ENCODE results near the gene FGF18. TPM values are rescaled to one million over a fixed set of nuclear protein-coding genes. Genes with fewer than 3 reads are reported as not detected.
A peak's percentile ranks its signal among the peaks of the same experiment; 100 is the strongest.

The FGF18 gene
- polyA plus RNA-seq, 1 experiment: 0.27 TPM

DNA sequence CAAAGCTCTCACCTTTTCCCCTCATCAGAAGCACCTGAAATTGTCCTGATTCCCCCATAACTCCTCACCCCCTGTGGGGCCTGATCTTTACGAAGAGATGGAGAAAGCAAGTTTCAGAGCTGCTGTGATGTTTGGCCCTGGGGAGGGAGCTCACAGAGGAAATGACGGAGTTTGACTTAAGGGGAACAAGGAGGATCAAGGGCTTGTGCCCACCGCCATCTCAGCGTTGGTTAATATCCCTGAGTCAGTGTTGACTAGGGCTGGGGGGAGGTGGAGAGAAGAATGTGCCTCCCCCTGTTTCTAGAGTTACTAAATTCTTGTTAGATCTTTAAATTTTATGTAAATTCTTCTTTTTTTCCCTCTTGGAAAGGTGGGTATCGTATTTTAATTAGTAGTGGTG, 27.8 kb downstream of the FGF18 start:
- Histone ChIP-seq H3K9me3 (ENCODE audit: control insufficient read depth, insufficient read depth, low read length) (no peaks in the 10 kb centered on the region), H3K27me3 (ENCODE audit: control insufficient read depth, insufficient read depth, low read length) (no peaks in the 10 kb centered on the region), H3K4me3 (ENCODE audit: low read depth, low read length) (no peak overlapping the region), H3K27ac (ENCODE audit: low read depth, low read length) (no peak overlapping the region)
- no peak for DNase-seq (ENCODE audit: low read depth, low spot score)
- POLR2A ChIA-PET: no interaction called here
- TF ChIP-seq CTCF (IDR thresholded peaks at IDR 0.05; ENCODE audit: low read depth, low read length): no peak
- CTCF ChIA-PET: interaction anchor here (1.0 kb wide), 1 partner anchor 460 kb away, joined by 4 read pairs; no protein-coding TSS in a partner anchor

- ChIA-PET CTCF (interaction anchor here (0.6 to 0.9 kb wide), 2 partner anchors 36 to 458 kb away, joined by 3 read pairs; no protein-coding TSS in a partner anchor), POLR2A (interaction anchor here (0.7 kb wide), 1 partner anchor 46 kb away, joined by 4 read pairs; no protein-coding TSS in a partner anchor)
- Histone ChIP-seq H3K9me3 (ENCODE audit: control insufficient read depth, insufficient read depth, low read length) (no peaks in the 10 kb centered on the region), H3K4me3 (ENCODE audit: low read depth, low read length) (no peak overlapping the region), H3K27ac (ENCODE audit: low read depth, low read length) (no peak overlapping the region), H3K27me3 (ENCODE audit: control insufficient read depth, insufficient read depth, low read length) (no peaks in the 10 kb centered on the region)
- no peak for DNase-seq (ENCODE audit: low read depth, low spot score)
- no peak for TF ChIP-seq CTCF (IDR thresholded peaks at IDR 0.05; ENCODE audit: low read depth, low read length)
These were observed 30.0 kb downstream of the FGF18 start for GRCh38 chr5:171449426-171449825.

DNA sequence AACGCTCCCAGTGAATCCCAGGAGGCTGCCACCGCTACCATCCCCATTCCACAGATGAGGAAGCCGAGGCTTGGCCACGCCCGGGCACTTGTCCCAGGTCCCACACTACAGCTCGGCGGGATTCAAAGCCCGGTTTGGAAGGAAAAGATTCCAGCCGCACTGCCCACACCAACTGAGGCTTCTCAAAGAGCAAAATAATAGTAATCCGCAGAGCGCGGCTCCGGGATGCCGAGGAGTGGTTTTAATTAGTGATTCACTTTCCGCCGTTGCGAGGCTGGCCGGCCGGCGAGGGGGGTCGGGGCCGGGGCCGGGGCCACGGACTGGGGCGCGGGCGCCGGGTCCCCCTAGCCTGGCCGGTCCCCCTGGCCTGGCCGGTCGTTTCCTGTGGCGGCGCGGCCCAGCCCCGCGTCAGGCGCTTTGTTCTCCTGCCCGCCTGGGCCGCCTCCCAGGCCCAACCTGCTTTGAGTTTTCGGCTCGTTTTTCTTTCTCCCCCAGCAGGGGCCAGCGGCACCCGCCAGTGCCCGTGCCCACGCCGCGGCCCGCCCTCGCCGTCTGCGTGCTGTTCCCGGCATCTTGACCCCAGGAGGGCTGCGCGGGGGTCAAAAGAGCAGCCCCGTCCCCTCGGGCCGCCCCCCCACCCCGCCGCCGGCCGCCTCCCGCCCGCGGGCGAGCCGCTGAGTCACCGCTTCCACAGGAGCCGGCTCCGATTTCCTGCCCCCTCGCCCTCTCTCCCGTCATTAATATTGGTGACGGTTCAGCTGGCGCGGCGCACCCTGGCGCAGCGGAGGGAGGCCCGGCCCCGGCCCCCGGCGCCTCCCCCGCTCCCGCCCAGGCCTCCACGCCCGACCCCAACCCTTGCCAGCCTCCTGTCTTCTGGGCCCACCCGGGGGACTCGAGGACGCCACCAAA, 31.2 kb downstream of the FGF18 start:
- CTCF ChIA-PET: interaction anchor here (0.6 kb wide), 1 partner anchor 461 kb away, joined by 3 read pairs; no protein-coding TSS in a partner anchor
- Histone ChIP-seq H3K27ac (ENCODE audit: low read depth, low read length) (peak overlapping the region; percentile 87), H3K9me3 (ENCODE audit: control insufficient read depth, insufficient read depth, low read length) (no peaks in the 10 kb centered on the region), H3K4me3 (ENCODE audit: low read depth, low read length) (peak overlapping the region; percentile 45), H3K27me3 (ENCODE audit: control insufficient read depth, insufficient read depth, low read length) (no peaks in the 10 kb centered on the region)
- no peak for TF ChIP-seq CTCF (IDR thresholded peaks at IDR 0.05; ENCODE audit: low read depth, low read length)
- DNase-seq (ENCODE audit: low read depth, low spot score): peak; percentile 27
- POLR2A ChIA-PET: no interaction called here

DNA sequence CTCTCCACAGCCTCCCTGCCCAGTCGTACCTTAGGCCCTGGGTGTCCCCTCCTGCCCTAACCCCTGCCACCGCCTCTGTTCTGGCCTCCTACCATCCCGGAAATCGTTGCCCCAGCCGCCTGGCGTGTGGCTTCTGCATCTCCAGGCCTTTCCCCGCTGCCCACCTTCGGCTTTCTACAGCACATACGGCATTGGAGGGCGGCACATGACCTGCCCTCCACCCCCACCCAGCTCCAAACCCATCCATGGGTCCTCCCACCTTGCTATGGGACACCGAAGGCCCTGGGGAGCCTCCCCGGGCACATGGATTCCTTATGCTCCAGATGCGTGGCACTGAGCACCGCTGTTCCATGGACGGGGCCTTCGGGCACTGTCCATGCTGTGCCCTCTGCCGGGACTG, 32.0 kb downstream of the FGF18 start:
- no peak for TF ChIP-seq CTCF (IDR thresholded peaks at IDR 0.05; ENCODE audit: low read depth, low read length)
- ChIA-PET POLR2A (no interaction called here), CTCF (interaction anchor here (0.6 kb wide), 1 partner anchor 460 kb away, joined by 3 read pairs; no protein-coding TSS in a partner anchor)
- no peaks in the 10 kb centered on the region for H3K27me3 ChIP-seq (ENCODE audit: control insufficient read depth, insufficient read depth, low read length)
- H3K27ac ChIP-seq (ENCODE audit: low read depth, low read length): no peak overlapping the region
- no peak for DNase-seq (ENCODE audit: low read depth, low spot score)
- H3K9me3 ChIP-seq (ENCODE audit: control insufficient read depth, insufficient read depth, low read length): no peaks in the 10 kb centered on the region; the same call in 1 of the 2 replicates
- no peak overlapping the region for H3K4me3 ChIP-seq (ENCODE audit: low read depth, low read length)

Data from AG04450 (cell line).